ENCODE measurements around the gene SEPTIN6. TPM values are rescaled to one million over a fixed set of nuclear protein-coding genes. Genes with fewer than 3 reads are reported as not detected.
A peak's percentile ranks its signal among the peaks of the same experiment; 100 is the strongest.

SEPTIN6 gene
- total and polyA plus RNA-seq, 2 of the 13 experiments (the other 11 are each of a cell fraction or from before 2014, with no cell fraction given) = 21.7 to 38.3 TPM

DNA sequence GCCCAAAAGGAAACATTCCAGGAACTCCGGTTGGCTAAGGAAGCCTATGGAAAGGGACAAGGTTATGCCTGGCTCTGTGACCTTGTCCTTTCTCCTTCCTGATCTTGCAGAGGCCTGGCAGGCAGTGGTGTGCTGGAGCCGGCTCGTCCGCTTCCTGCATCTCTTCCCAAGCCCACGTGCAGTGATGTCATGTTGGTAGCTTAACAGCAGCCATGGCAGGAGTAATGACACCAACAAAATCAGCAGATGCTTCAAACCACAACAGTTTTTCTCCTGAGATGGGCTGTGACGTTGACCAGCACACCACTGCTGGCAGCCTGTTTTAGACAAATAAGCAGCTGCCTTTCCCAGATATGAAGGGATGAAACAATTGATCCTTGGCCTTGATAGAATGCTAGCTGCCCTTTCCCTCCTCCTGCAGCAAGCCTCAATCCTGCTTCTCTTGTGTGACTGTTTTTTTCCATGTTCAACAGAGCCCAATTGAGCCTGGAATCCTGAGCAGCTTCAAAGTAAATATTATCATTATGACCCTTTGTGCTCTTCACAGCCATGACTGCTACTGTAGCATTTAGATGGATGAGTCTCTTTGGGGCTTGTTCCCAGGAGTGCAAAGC is 23.4 kb downstream of the SEPTIN6 start (continued):
- TF ChIP-seq CENPT (CRISPR knock-in tag; IDR thresholded peaks at IDR 0.05; ENCODE audit: low read depth) (no peak), FOXJ3 (CRISPR knock-in tag; IDR thresholded peaks at IDR 0.05; ENCODE audit: borderline replicate concordance) (no peak), AHR (CRISPR knock-in tag; IDR thresholded peaks at IDR 0.05) (no peak), GLI4 (CRISPR knock-in tag; IDR thresholded peaks at IDR 0.05; ENCODE audit: borderline replicate concordance) (no peak), SOX13 (IDR thresholded peaks at IDR 0.05) (no peak), SOX13 (CRISPR knock-in tag; conservative IDR thresholded peaks at IDR 0.05 in 1 of 2, IDR thresholded peaks at IDR 0.05 in 1 of 2) (peak in 1 of 2 experiments; percentile 75; a peak in 2 of 4 replicates), MAFF (IDR thresholded peaks at IDR 0.05; ENCODE audit: low read depth, low read length) (no peak), PHB2 (IDR thresholded peaks at IDR 0.05; ENCODE audit: partially characterized antibody) (no peak), NR2C2 (CRISPR knock-in tag; IDR thresholded peaks at IDR 0.05; ENCODE audit: borderline replicate concordance) (no peak), SRSF1 (optimal IDR thresholded peaks at IDR 0.05; ENCODE audit: low read depth, low read length) (no peak)
- TF ChIP-seq, protein P1, sequence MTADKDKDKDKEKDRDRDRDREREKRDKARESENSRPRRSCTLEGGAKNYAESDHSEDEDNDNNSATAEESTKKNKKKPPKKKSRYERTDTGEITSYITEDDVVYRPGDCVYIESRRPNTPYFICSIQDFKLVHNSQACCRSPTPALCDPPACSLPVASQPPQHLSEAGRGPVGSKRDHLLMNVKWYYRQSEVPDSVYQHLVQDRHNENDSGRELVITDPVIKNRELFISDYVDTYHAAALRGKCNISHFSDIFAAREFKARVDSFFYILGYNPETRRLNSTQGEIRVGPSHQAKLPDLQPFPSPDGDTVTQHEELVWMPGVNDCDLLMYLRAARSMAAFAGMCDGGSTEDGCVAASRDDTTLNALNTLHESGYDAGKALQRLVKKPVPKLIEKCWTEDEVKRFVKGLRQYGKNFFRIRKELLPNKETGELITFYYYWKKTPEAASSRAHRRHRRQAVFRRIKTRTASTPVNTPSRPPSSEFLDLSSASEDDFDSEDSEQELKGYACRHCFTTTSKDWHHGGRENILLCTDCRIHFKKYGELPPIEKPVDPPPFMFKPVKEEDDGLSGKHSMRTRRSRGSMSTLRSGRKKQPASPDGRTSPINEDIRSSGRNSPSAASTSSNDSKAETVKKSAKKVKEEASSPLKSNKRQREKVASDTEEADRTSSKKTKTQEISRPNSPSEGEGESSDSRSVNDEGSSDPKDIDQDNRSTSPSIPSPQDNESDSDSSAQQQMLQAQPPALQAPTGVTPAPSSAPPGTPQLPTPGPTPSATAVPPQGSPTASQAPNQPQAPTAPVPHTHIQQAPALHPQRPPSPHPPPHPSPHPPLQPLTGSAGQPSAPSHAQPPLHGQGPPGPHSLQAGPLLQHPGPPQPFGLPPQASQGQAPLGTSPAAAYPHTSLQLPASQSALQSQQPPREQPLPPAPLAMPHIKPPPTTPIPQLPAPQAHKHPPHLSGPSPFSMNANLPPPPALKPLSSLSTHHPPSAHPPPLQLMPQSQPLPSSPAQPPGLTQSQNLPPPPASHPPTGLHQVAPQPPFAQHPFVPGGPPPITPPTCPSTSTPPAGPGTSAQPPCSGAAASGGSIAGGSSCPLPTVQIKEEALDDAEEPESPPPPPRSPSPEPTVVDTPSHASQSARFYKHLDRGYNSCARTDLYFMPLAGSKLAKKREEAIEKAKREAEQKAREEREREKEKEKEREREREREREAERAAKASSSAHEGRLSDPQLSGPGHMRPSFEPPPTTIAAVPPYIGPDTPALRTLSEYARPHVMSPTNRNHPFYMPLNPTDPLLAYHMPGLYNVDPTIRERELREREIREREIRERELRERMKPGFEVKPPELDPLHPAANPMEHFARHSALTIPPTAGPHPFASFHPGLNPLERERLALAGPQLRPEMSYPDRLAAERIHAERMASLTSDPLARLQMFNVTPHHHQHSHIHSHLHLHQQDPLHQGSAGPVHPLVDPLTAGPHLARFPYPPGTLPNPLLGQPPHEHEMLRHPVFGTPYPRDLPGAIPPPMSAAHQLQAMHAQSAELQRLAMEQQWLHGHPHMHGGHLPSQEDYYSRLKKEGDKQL (CRISPR knock-in tag; IDR thresholded peaks at IDR 0.05; ENCODE audit: low read depth) = no peak
- TF ChIP-seq, protein P2, sequence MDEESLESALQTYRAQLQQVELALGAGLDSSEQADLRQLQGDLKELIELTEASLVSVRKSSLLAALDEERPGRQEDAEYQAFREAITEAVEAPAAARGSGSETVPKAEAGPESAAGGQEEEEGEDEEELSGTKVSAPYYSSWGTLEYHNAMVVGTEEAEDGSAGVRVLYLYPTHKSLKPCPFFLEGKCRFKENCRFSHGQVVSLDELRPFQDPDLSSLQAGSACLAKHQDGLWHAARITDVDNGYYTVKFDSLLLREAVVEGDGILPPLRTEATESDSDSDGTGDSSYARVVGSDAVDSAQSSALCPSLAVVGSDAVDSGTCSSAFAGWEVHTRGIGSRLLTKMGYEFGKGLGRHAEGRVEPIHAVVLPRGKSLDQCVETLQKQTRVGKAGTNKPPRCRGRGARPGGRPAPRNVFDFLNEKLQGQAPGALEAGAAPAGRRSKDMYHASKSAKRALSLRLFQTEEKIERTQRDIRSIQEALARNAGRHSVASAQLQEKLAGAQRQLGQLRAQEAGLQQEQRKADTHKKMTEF (CRISPR knock-in tag; IDR thresholded peaks at IDR 0.05) = no peak
- TF ChIP-seq, protein P3, sequence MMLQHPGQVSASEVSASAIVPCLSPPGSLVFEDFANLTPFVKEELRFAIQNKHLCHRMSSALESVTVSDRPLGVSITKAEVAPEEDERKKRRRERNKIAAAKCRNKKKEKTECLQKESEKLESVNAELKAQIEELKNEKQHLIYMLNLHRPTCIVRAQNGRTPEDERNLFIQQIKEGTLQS (CRISPR knock-in tag; IDR thresholded peaks at IDR 0.05) = no peak
- TF ChIP-seq, protein P4, sequence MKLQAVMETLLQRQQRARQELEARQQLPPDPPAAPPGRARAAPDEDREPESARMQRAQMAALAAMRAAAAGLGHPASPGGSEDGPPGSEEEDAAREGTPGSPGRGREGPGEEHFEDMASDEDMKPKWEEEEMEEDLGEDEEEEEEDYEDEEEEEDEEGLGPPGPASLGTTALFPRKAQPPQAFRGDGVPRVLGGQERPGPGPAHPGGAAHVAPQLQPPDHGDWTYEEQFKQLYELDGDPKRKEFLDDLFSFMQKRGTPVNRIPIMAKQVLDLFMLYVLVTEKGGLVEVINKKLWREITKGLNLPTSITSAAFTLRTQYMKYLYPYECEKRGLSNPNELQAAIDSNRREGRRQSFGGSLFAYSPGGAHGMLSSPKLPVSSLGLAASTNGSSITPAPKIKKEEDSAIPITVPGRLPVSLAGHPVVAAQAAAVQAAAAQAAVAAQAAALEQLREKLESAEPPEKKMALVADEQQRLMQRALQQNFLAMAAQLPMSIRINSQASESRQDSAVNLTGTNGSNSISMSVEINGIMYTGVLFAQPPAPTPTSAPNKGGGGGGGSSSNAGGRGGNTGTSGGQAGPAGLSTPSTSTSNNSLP (IDR thresholded peaks at IDR 0.05; ENCODE audit: low read depth, low read length) = no peak
- TF ChIP-seq, protein P5, sequence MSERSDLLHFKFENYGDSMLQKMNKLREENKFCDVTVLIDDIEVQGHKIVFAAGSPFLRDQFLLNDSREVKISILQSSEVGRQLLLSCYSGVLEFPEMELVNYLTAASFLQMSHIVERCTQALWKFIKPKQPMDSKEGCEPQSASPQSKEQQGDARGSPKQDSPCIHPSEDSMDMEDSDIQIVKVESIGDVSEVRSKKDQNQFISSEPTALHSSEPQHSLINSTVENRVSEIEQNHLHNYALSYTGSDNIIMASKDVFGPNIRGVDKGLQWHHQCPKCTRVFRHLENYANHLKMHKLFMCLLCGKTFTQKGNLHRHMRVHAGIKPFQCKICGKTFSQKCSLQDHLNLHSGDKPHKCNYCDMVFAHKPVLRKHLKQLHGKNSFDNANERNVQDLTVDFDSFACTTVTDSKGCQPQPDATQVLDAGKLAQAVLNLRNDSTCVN (CRISPR knock-in tag; IDR thresholded peaks at IDR 0.05; ENCODE audit: borderline replicate concordance) = no peak
- TF ChIP-seq, protein P6, sequence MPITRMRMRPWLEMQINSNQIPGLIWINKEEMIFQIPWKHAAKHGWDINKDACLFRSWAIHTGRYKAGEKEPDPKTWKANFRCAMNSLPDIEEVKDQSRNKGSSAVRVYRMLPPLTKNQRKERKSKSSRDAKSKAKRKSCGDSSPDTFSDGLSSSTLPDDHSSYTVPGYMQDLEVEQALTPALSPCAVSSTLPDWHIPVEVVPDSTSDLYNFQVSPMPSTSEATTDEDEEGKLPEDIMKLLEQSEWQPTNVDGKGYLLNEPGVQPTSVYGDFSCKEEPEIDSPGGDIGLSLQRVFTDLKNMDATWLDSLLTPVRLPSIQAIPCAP (CRISPR knock-in tag; IDR thresholded peaks at IDR 0.05; ENCODE audit: low read depth) = no peak

Measured in HepG2 (cell line).